Naive thymus-derived CD4-positive, alpha-beta T cell (primary cell): ENCODE measurements around the gene EBP. TPM values are rescaled to one million over a fixed set of nuclear protein-coding genes. Genes with fewer than 3 reads are reported as not detected.

Experiments used
- ATAC-seq: fragments of 150-1000 bp; cut with Tn5 transposase; 2 replicates; pipeline ENCODE4 v1.10.0; 2021; ENCODE audit warnings: mild to moderate bottlenecking, moderate library complexity
- CTCF ChIA-PET: fragments of 350-600 bp; sonication (Branson Sonifier 250); formaldehyde crosslinking; loops from one replicate; lab custom pipeline; 2021; ENCODE audit warnings: antibody characterized with exemption; lab: Charles Lee
- POLR2A ChIA-PET: fragments of 350-600 bp; sonication (Branson Sonifier 250); formaldehyde crosslinking; loops from one replicate; lab custom pipeline; 2021; ENCODE audit warnings: antibody characterized with exemption, inconsistent platforms; lab: Charles Lee
- DNase-seq, 9 donors: peaks; one replicate each; pipeline versions ENCODE4 v3.0.0 to v3.0.0-alpha.2; 2020 to 2022; ENCODE audit warnings: mixed read lengths in 1 of 9
- H3K27ac ChIP-seq: one replicate; pipeline ENCODE4 v1.7.0; 2013; ENCODE audit warnings: mild to moderate bottlenecking, low read depth, low read length, moderate library complexity
- H3K27me3 ChIP-seq, 2 donors: one replicate each; pipeline ENCODE4 v1.7.0; 2013; ENCODE audit warnings: low read length in 2 of 2, mild to moderate bottlenecking in 2 of 2, moderate library complexity in 2 of 2; ENCODE audit not compliant: control insufficient read depth in 2 of 2, insufficient read depth in 2 of 2
- H3K36me3 ChIP-seq, 3 experiments: 1 replicate in 2 of 3; 2 replicates in 1 of 3; pipeline ENCODE4 v1.7.0; 2013; ENCODE audit warnings: low read length in 3 of 3, mild to moderate bottlenecking in 3 of 3, moderate library complexity in 1 of 3; ENCODE audit not compliant: insufficient read depth in 3 of 3, control insufficient read depth in 2 of 3
- H3K4me1 ChIP-seq, 2 donors: one replicate each; pipeline ENCODE4 v1.7.0; 2013; ENCODE audit warnings: low read length in 2 of 2, mild to moderate bottlenecking in 2 of 2, moderate library complexity in 1 of 2; ENCODE audit not compliant: control insufficient read depth in 2 of 2, insufficient read depth in 2 of 2
- H3K4me3 ChIP-seq: 2 replicates; pipeline ENCODE4 v1.7.0; 2013; ENCODE audit warnings: mild to moderate bottlenecking, low read length
- H3K9me3 ChIP-seq, 3 experiments: 1 replicate in 2 of 3; 2 replicates in 1 of 3; pipeline ENCODE4 v1.7.0; 2013; ENCODE audit warnings: low read length in 3 of 3; ENCODE audit not compliant: control insufficient read depth in 2 of 3
- H3K27ac Mint-ChIP-seq, 9 donors: one replicate each; pipeline ENCODE4 v1.8.0; 2020 to 2022; ENCODE audit warnings: mixed read lengths in 9 of 9, mild to moderate bottlenecking in 8 of 9, moderate library complexity in 5 of 9, inconsistent platforms in 2 of 9
- H3K27me3 Mint-ChIP-seq, 5 donors: one replicate each; pipeline ENCODE4 v1.8.0; 2021 to 2022; ENCODE audit warnings: mixed read lengths in 5 of 5, mild to moderate bottlenecking in 1 of 5
- H3K36me3 Mint-ChIP-seq, 5 donors: one replicate each; pipeline ENCODE4 v1.8.0; 2020 to 2022; ENCODE audit warnings: mixed read lengths in 5 of 5, mild to moderate bottlenecking in 3 of 5, inconsistent platforms in 1 of 5
- H3K4me1 Mint-ChIP-seq, 7 donors: one replicate each; pipeline ENCODE4 v1.8.0; 2020 to 2022; ENCODE audit warnings: mixed read lengths in 7 of 7, mild to moderate bottlenecking in 3 of 7, inconsistent platforms in 1 of 7
- H3K4me3 Mint-ChIP-seq, 10 donors: one replicate each; pipeline ENCODE4 v1.8.0; 2020 to 2022; ENCODE audit warnings: mild to moderate bottlenecking in 10 of 10, mixed read lengths in 10 of 10, moderate library complexity in 6 of 10, inconsistent platforms in 2 of 10
- H3K9me3 Mint-ChIP-seq, 11 donors: one replicate each; pipeline ENCODE4 v1.8.0; 2020 to 2022; ENCODE audit warnings: mixed read lengths in 11 of 11, mild to moderate bottlenecking in 4 of 11, inconsistent platforms in 1 of 11, moderate library complexity in 1 of 11
- intact Hi-C, 2 donors: fragments of 100-400 bp; cut with micrococcal nuclease; formaldehyde crosslinking; loops; one replicate each; pipeline ENCODE4 v1.15.1; 2023
- polyA plus RNA-seq, 2 donors: library from polyadenylated mRNA; unstranded; fragments of 300-500 nt; fragmentation: Illumina TruSeq; gene quantifications; one replicate each; pipeline ENCODE4 v1.2.3, GENCODE V29; 2021
- total RNA-seq, 6 experiments: library from RNA in 5 of 6; stranded (reverse) in 5 of 6; gene quantifications; 1 replicate in 5 of 6; 2 replicates in 1 of 6; pipeline ENCODE4 v1.2.3 and lab custom pipeline; 2021 to 2026

The EBP gene
- total and polyA plus RNA-seq, 7 experiments from 2014 or later = 33.3 to 188 (median 48.9) TPM

DNA sequence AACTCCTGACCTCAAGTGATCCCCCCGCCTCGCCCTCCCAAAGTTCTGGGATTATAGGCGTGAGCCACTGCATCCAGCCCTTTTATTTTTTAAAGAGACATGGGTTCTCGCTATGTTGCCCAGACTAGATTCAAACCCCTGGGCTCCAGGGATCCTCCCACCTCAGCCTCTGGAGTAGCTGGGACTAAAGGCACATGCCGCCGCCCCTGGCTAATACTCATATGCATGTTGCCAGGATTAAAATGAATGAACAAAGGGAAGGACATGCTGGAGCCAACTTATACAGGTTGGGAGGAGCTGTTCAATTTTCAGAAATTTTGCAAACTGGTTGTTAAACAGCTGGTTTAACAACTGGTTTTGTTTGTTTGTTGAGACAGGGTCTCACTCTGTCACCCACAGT lies 47.0 kb upstream of the EBP start:
- no peak for DNase-seq
- H3K9me3 Mint-ChIP-seq = no peaks in the 10 kb centered on the region
- peak overlapping the region in 3 of 9 donors; percentile 18 to 88 (median 74) for H3K27ac Mint-ChIP-seq
- intact Hi-C loops = loop anchor here (2.0 to 10.0 kb wide), 5 partner anchors 210 to 1640 kb away; partner anchors contain the start of genes PPP1R3F (in 1 of the 2), RP2 (in 1 of the 2), SUV39H1 (in 1 of the 2) and WAS (in 1 of the 2)
- ChIA-PET POLR2A (interaction anchor here (1.0 to 1.4 kb wide), 3 partner anchors 47 to 393 kb away, joined by 3 read pairs; partner anchors contain the start of genes EBP and RBM3), CTCF (interaction anchor here (0.5 to 0.8 kb wide), 3 partner anchors 65 to 1279 kb away, joined by 3 read pairs; no protein-coding TSS in a partner anchor)
- no peaks in the 10 kb centered on the region for H3K27me3 Mint-ChIP-seq
- H3K4me1 ChIP-seq = peaks cover 8 to 10% of the 10 kb centered on the region in 2 donors
- H3K9me3 ChIP-seq = no peaks in the 10 kb centered on the region
- no peak overlapping the region for H3K27ac ChIP-seq
- peak overlapping the region in 4 of 10 donors; percentile 58 to 93 (median 88) for H3K4me3 Mint-ChIP-seq
- ATAC-seq = no peak
- no peak overlapping the region for H3K4me3 ChIP-seq
- peaks cover 0 to 6% (median 0%) of the 10 kb centered on the region in 3 experiments for H3K36me3 ChIP-seq
- H3K27me3 ChIP-seq = no peaks in the 10 kb centered on the region
- H3K36me3 Mint-ChIP-seq = peaks cover 0 to 9% (median 4%) of the 10 kb centered on the region in 5 donors
- peaks cover 22 to 39% (median 25%) of the 10 kb centered on the region in 7 donors for H3K4me1 Mint-ChIP-seq

DNA sequence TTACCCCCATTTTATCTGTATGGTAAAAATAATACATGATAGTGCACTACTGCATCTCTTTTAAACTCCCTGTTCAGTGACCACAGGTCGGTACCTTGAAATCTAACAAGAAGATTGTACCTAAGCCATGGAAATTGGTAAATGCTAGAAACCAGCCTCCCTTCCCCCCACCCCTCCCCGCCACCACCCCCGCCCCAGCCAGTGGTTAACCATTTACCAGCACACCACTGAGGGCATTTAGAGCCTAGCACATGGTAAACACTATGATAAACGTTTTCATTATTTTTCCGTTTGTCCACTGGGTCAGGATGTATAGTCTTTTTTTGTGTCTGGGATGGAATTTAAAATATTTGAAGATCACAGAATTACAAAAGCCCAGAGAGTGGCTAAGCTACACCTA lies 46.3 kb upstream of the EBP start:
- Mint-ChIP-seq H3K27ac (peak overlapping the region; percentile 84 to 96 (median 93)), H3K27me3 (no peaks in the 10 kb centered on the region), H3K36me3 (peaks cover 0 to 13% (median 4%) of the 10 kb centered on the region in 5 donors), H3K9me3 (peaks cover 0 to under 1% (median 0%) of the 10 kb centered on the region in 11 donors), H3K4me1 (peaks cover 19 to 35% (median 22%) of the 10 kb centered on the region in 7 donors), H3K4me3 (peak overlapping the region; percentile 74 to 93 (median 88))
- peak overlapping the region; percentile 71 for H3K4me3 ChIP-seq
- H3K36me3 ChIP-seq = peaks cover 0 to 7% (median 0%) of the 10 kb centered on the region in 3 experiments
- ChIA-PET POLR2A (interaction anchor here (0.6 to 2.0 kb wide), 5 partner anchors 46 to 394 kb away, joined by 3 to 12 read pairs (median 3); partner anchors contain the start of genes EBP, RBM3 and TBC1D25), CTCF (interaction anchor here (1.0 kb wide), 1 partner anchor 392 kb away, joined by 3 read pairs; no protein-coding TSS in a partner anchor)
- H3K27me3 ChIP-seq = no peaks in the 10 kb centered on the region
- DNase-seq = no peak
- ATAC-seq = no peak
- H3K4me1 ChIP-seq = peaks cover 8 to 10% of the 10 kb centered on the region in 2 donors
- peak overlapping the region; percentile 93 for H3K27ac ChIP-seq
- H3K9me3 ChIP-seq = no peaks in the 10 kb centered on the region
- intact Hi-C loops = loop anchor here (1.0 to 10.0 kb wide), 9 partner anchors 122 to 1640 kb away; partner anchors contain the start of genes OTUD5 (in 1 of the 2), PIM2 (in 1 of the 2), PPP1R3F (in 1 of the 2) and RP2 (in 1 of the 2)

DNA sequence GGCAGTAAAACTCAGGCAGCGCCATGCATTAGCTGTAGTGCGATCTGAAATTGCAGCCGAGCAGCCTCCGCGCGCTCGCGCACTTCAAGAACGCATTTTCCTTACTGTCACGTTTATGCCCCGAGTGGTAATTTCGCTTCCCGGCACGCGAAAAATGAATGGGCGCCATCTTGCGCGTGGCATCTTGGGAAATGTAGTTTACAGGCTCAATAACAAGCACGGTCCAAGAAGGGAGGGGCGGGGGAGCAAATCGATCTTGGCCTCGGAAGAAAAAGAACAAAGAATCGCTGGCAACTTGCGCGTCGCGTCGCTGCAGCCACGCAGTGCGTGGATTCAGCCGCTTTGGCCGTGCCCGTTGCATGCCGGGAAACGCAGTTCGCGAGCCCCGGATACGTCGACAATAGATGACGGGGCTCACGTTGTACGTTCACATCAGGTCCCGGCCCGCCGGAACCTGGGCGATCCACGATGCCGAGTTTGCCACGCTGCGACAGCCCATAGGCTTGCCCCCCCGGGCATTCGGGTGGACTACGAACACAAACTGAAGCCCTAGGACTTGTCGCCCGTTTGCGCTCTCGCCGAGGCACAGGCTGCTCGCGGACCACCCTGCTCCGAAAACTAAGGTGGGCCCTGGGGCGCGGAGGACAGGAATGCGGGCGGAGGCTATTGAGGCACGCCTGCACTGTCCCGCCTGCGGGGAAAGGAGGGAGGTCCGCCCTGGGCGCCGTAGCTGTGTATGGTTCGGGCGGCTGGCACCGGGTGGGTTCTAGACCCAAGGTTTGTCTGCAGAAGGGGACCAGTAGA lies 45.6 kb upstream of the EBP start, which contains the start of gene FTSJ1:
TSS of gene FTSJ1 (plus strand) at position 426 of the 804 bp plus-strand sequence. CDS start 1,849 bp downstream, outside the sequence.
- peaks cover 0 to 4% (median 0%) of the 10 kb centered on the region in 11 donors for H3K9me3 Mint-ChIP-seq
- H3K4me1 Mint-ChIP-seq = peaks cover 19 to 35% (median 26%) of the 10 kb centered on the region in 7 donors
- Histone ChIP-seq H3K27me3 (no peaks in the 10 kb centered on the region), H3K9me3 (no peaks in the 10 kb centered on the region), H3K4me1 (peaks cover 8 to 10% of the 10 kb centered on the region in 2 donors), H3K4me3 (peak within 1 kb of the TSS; percentile 83), H3K27ac (peak within 1 kb of the TSS; percentile 93), H3K36me3 (peaks cover 0 to 14% (median 0%) of the 10 kb centered on the region in 3 experiments)
- H3K27ac Mint-ChIP-seq = peak within 1 kb of the TSS; percentile 84 to 96 (median 93)
- ATAC-seq (peak; percentile 93), DNase-seq (peak; percentile 59 to 95 (median 91))
- intact Hi-C loops = loop anchor here (1.0 to 10.0 kb wide), 15 partner anchors 32 to 1641 kb away; partner anchors contain the start of genes EBP (in 2 of the 2), RBM3 (in 2 of the 2), TBC1D25 (in 2 of the 2) and WDR13 (in 2 of the 2)
- ChIA-PET POLR2A (interaction anchor here (0.6 to 2.0 kb wide), 4 partner anchors 63 to 394 kb away, joined by 3 to 12 read pairs (median 6); partner anchors contain the start of genes RBM3 and TBC1D25), CTCF (interaction anchor here (1.0 kb wide), 1 partner anchor 393 kb away, joined by 3 read pairs; no protein-coding TSS in a partner anchor)
- peak within 1 kb of the TSS; percentile 74 to 93 (median 88) for H3K4me3 Mint-ChIP-seq
- H3K27me3 Mint-ChIP-seq = no peaks in the 10 kb centered on the region
- H3K36me3 Mint-ChIP-seq = peaks cover 0 to 17% (median 5%) of the 10 kb centered on the region in 5 donors

DNA sequence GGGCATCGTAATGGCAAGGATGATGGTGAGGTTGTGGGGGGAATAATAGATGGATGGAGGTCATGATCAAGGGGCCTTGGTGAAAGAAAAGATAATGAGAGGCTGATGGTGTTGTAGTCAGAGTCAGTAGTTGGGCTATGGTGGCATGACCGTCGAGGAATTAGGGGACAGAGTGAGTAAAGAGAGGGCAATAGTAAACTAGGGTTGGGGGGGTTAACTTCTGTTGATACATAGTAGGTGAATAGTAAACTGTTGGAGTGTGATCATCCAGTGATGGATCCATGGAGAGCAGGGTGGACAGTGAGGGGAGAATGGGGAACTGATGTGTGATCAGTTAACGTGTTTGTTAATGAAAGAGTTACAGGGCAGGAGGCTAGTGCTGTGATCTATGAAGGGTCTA lies 44.7 kb upstream of the EBP start:
- intact Hi-C loops = loop anchor here (1.0 to 10.0 kb wide), 14 partner anchors 31 to 1642 kb away; partner anchors contain the start of genes EBP (in 2 of the 2), RBM3 (in 2 of the 2), TBC1D25 (in 2 of the 2) and OTUD5 (in 1 of the 2)
- ChIA-PET CTCF (no interaction called here), POLR2A (interaction anchor here (2.0 kb wide), 2 partner anchors 62 to 97 kb away, joined by 10 to 12 read pairs; partner anchors contain the start of genes RBM3 and TBC1D25)
- DNase-seq (no peak), ATAC-seq (no peak)
- H3K36me3 Mint-ChIP-seq = peaks cover 0 to 17% (median 6%) of the 10 kb centered on the region in 5 donors
- Histone ChIP-seq H3K4me3 (peak overlapping the region; percentile 83), H3K27ac (peak overlapping the region; percentile 93), H3K9me3 (no peaks in the 10 kb centered on the region), H3K36me3 (peaks cover 0 to 23% (median 0%) of the 10 kb centered on the region in 3 experiments), H3K27me3 (no peaks in the 10 kb centered on the region), H3K4me1 (peaks cover 8 to 10% of the 10 kb centered on the region in 2 donors)
- peaks cover 19 to 35% (median 26%) of the 10 kb centered on the region in 7 donors for H3K4me1 Mint-ChIP-seq
- H3K27ac Mint-ChIP-seq = peak overlapping the region; percentile 84 to 96 (median 93)
- peaks cover 0 to 5% (median 0%) of the 10 kb centered on the region in 11 donors for H3K9me3 Mint-ChIP-seq
- no peaks in the 10 kb centered on the region for H3K27me3 Mint-ChIP-seq
- H3K4me3 Mint-ChIP-seq = peak overlapping the region; percentile 74 to 93 (median 88)

DNA sequence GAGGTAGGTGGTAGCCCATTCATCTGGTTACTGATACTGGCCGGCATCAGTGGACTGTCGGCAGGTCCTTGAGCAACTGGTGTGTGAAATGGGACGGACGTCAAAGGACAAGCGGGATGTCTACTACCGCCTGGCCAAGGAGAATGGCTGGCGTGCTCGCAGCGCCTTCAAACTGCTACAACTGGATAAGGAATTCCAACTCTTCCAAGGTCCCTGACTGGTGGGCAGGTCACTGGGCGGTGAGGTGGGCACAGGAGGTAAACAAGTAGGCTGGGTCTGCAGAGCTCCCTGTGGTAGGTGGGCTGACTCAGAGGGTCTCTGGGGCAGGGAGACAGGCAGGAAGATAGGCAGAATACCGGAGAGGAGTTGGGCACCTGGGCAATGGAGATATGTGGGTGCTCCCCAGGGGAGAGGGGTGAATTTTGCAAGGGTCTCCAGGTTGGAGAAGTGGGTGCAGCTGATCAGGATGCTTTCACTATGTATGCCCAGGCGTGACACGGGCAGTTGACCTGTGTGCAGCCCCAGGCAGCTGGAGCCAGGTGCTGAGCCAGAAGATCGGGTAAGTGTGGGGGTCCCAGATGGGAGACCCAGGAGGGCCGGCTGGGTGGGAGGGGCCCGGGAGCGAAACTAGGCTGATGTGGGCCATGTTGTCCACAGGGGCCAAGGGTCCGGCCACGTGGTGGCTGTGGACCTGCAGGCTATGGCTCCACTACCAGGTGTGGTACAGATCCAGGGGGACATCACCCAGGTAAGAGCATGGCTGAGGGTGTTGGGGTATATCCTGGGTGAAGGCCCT lies 43.5 kb upstream of the EBP start:
- Mint-ChIP-seq H3K4me3 (peak overlapping the region in 8 of 10 donors; percentile 7 to 93 (median 84)), H3K27me3 (no peaks in the 10 kb centered on the region), H3K4me1 (peaks cover 19 to 35% (median 26%) of the 10 kb centered on the region in 7 donors), H3K9me3 (peaks cover 0 to 6% (median 0%) of the 10 kb centered on the region in 11 donors), H3K27ac (peak overlapping the region in 8 of 9 donors; percentile 30 to 94 (median 56)), H3K36me3 (peaks cover 0 to 17% (median 7%) of the 10 kb centered on the region in 5 donors)
- Histone ChIP-seq H3K4me3 (no peak overlapping the region), H3K36me3 (peaks cover 0 to 32% (median 0%) of the 10 kb centered on the region in 3 experiments), H3K4me1 (peaks cover 8 to 10% of the 10 kb centered on the region in 2 donors), H3K27ac (peak overlapping the region; percentile 93), H3K9me3 (no peaks in the 10 kb centered on the region), H3K27me3 (no peaks in the 10 kb centered on the region)
- ChIA-PET CTCF (no interaction called here), POLR2A (no interaction called here)
- intact Hi-C loops = loop anchor here (2.0 to 10.0 kb wide), 7 partner anchors 207 to 1643 kb away; partner anchors contain the start of genes OTUD5 (in 1 of the 2), PIM2 (in 1 of the 2), RP2 (in 1 of the 2) and SUV39H1 (in 1 of the 2)
- ATAC-seq (no peak), DNase-seq (no peak)
